ENCODE data around the gene SPHK1. TPM values are rescaled to one million over a fixed set of nuclear protein-coding genes. Genes with fewer than 3 reads are reported as not detected.

Gene SPHK1
- total RNA-seq, 1 donor from 2014 or later: 15.2 TPM

DNA sequence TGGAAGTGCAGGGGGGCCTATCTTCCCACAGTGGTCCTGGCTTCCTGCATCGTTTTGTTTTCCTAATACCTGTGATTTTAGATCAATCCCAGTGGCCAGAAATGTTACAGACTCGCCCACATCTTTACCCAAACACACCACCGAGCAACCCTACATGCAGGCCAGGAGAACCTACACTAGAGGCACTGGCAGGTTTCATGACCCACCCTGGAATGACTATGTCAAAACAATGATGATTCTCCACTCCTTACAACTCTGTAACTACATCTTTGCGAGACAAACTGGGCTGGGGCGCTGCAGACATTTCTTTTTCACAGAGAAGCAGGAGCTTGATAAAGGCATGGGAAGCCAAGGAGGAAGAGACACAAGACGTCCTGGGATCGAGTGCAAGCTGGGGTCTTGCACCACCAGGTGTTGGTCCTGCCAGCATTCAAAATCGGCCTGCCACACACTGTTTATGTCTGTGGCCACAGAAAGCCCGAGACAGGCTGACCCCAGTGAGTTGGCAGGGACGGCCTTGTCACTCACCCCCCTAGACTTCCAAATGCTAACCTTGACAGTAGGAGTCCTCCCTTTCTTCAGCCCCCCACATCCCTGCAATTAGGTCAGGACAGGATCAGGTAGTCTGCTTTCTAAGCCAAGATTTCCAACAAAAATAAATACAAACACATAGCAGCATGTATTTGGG is 36.1 kb downstream of the SPHK1 start:
- peaks cover 3% of the 10 kb centered on the region for H3K36me3 Mint-ChIP-seq (ENCODE audit: unreplicated experiment)

DNA sequence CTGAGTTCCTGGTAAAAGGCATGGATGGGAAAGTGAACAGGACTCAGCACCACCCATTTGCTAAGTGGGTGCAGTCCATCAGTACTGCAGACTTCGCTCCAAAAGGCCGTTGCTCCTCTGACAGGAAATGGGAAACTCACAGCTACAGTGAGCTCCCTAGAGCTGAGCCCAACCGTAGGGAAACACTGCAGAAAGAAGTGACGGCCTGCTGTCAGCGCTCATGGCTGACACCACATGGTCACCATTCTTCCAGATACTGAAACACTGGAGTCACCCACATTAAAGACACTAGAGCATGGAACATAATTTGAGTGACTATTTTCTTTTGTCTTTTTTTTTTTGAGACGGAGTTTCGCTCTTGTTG is 36.6 kb downstream of the SPHK1 start:
- peak overlapping the region; percentile 64 for H3K27ac Mint-ChIP-seq (ENCODE audit: unreplicated experiment)
- H3K4me3 Mint-ChIP-seq (ENCODE audit: unreplicated experiment): no peak overlapping the region
- TF ChIP-seq, protein P1, sequence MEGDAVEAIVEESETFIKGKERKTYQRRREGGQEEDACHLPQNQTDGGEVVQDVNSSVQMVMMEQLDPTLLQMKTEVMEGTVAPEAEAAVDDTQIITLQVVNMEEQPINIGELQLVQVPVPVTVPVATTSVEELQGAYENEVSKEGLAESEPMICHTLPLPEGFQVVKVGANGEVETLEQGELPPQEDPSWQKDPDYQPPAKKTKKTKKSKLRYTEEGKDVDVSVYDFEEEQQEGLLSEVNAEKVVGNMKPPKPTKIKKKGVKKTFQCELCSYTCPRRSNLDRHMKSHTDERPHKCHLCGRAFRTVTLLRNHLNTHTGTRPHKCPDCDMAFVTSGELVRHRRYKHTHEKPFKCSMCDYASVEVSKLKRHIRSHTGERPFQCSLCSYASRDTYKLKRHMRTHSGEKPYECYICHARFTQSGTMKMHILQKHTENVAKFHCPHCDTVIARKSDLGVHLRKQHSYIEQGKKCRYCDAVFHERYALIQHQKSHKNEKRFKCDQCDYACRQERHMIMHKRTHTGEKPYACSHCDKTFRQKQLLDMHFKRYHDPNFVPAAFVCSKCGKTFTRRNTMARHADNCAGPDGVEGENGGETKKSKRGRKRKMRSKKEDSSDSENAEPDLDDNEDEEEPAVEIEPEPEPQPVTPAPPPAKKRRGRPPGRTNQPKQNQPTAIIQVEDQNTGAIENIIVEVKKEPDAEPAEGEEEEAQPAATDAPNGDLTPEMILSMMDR (IDR thresholded peaks at IDR 0.05): no peak
- peaks cover 3% of the 10 kb centered on the region for H3K36me3 Mint-ChIP-seq (ENCODE audit: unreplicated experiment)
- H3K4me1 Mint-ChIP-seq (ENCODE audit: unreplicated experiment): peaks cover 19% of the 10 kb centered on the region
- no peak for DNase-seq (ENCODE audit: extremely low spot score, unreplicated experiment)
- no peaks in the 10 kb centered on the region for H3K9me3 Mint-ChIP-seq (ENCODE audit: unreplicated experiment)
- no peaks in the 10 kb centered on the region for H3K27me3 Mint-ChIP-seq (ENCODE audit: unreplicated experiment)

More for the DNA sequence above, 36.1 kb downstream of the SPHK1 start:
- Mint-ChIP-seq H3K4me1 (ENCODE audit: unreplicated experiment) (peaks cover 19% of the 10 kb centered on the region), H3K4me3 (ENCODE audit: unreplicated experiment) (no peak overlapping the region), H3K27ac (ENCODE audit: unreplicated experiment) (peak overlapping the region; percentile 64), H3K9me3 (ENCODE audit: unreplicated experiment) (no peaks in the 10 kb centered on the region), H3K27me3 (ENCODE audit: unreplicated experiment) (no peaks in the 10 kb centered on the region)
- TF ChIP-seq, protein P1 (IDR thresholded peaks at IDR 0.05): no peak
- DNase-seq (ENCODE audit: extremely low spot score, unreplicated experiment): no peak

DNA sequence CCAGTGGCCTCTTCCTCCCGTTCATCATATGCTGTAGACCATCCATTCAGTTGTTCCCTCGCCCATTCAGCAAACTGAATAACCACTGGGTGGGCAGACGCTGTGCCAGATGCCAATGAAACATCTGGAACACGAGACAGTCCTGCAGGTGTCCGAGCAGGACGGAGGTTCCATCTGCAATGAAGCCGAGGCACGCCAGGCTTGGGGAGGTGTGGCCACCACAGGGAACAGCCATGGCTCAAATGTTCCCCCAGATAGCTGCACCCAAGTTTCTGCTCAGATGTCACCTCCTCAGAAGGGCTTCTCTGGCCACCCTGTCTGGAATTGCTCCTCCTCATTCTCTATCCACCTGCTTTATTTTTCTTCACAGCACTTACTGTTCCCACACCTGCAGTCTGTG is 38.0 kb downstream of the SPHK1 start:
- H3K4me3 Mint-ChIP-seq (ENCODE audit: unreplicated experiment): no peak overlapping the region
- TF ChIP-seq, protein P1 (IDR thresholded peaks at IDR 0.05): no peak
- no peaks in the 10 kb centered on the region for H3K36me3 Mint-ChIP-seq (ENCODE audit: unreplicated experiment)

DNA sequence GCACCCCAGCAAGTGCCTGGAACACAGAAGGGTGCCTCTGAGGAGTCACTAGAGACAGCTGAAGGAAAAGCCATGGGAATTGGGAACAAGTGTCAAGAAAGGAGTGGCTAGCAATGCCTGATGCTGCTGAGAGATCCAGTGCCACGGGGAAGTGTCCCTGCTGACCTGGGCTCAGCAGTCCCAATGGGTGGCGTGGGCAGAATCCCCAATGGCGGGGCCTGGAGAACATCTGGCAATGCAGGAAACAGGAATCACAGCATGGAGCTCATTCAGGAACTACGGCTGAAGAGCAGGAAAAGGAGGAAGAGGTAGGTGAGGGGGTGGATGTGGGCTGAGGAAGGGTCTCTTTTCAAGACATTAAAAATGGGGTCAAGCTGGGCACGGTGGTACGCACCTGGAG is 38.5 kb downstream of the SPHK1 start:
- DNase-seq (ENCODE audit: extremely low spot score, unreplicated experiment): no peak
- no peaks in the 10 kb centered on the region for H3K36me3 Mint-ChIP-seq (ENCODE audit: unreplicated experiment)
- no peak overlapping the region for H3K4me3 Mint-ChIP-seq (ENCODE audit: unreplicated experiment)
- no peaks in the 10 kb centered on the region for H3K27me3 Mint-ChIP-seq (ENCODE audit: unreplicated experiment)
- no peak overlapping the region for H3K27ac Mint-ChIP-seq (ENCODE audit: unreplicated experiment)
- H3K4me1 Mint-ChIP-seq (ENCODE audit: unreplicated experiment): peaks cover 25% of the 10 kb centered on the region
- TF ChIP-seq, protein P1 (IDR thresholded peaks at IDR 0.05): no peak
- H3K9me3 Mint-ChIP-seq (ENCODE audit: unreplicated experiment): no peaks in the 10 kb centered on the region

More for the DNA sequence above, 38.0 kb downstream of the SPHK1 start:
- no peak for DNase-seq (ENCODE audit: extremely low spot score, unreplicated experiment)
- Mint-ChIP-seq H3K27ac (ENCODE audit: unreplicated experiment) (no peak overlapping the region), H3K9me3 (ENCODE audit: unreplicated experiment) (no peaks in the 10 kb centered on the region), H3K27me3 (ENCODE audit: unreplicated experiment) (no peaks in the 10 kb centered on the region), H3K4me1 (ENCODE audit: unreplicated experiment) (peaks cover 21% of the 10 kb centered on the region)

DNA sequence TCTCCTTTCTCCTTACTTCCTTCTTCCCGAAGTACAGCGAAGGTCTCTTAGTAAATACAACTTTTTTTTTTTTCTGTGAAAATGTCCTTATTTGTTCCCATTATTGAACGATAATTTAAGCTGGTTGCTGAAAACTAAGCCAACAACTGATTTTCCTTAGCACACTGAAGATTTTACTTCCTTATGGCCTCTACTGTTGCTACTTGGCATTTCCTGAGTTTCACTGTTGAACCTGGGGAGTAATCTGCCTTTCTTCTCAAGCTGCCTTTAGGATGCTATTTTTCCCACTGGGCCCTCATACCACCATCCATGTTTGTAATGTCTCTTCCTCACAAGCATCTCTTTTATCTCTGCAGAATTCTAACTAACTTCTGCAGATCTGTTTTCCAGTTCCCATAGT is 42.4 kb downstream of the SPHK1 start:
- DNase-seq (ENCODE audit: extremely low spot score, unreplicated experiment): no peak
- H3K36me3 Mint-ChIP-seq (ENCODE audit: unreplicated experiment): peaks cover 4% of the 10 kb centered on the region
- H3K27ac Mint-ChIP-seq (ENCODE audit: unreplicated experiment): peak overlapping the region; percentile 59
- peaks cover 20% of the 10 kb centered on the region for H3K4me1 Mint-ChIP-seq (ENCODE audit: unreplicated experiment)
- no peaks in the 10 kb centered on the region for H3K27me3 Mint-ChIP-seq (ENCODE audit: unreplicated experiment)
- H3K9me3 Mint-ChIP-seq (ENCODE audit: unreplicated experiment): no peaks in the 10 kb centered on the region
- TF ChIP-seq, protein P1 (IDR thresholded peaks at IDR 0.05): no peak
- no peak overlapping the region for H3K4me3 Mint-ChIP-seq (ENCODE audit: unreplicated experiment)

Data from osteocyte (in vitro differentiated cells).